ENCODE data around the gene FAM13A.
A peak's percentile ranks its signal among the peaks of the same experiment; 100 is the strongest.
"Not testable (repeated sequence)": the region's sequence is repeated elsewhere in the genome, so short reads cannot be mapped to it uniquely, and the experiment has no call there.

Gene FAM13A

DNA sequence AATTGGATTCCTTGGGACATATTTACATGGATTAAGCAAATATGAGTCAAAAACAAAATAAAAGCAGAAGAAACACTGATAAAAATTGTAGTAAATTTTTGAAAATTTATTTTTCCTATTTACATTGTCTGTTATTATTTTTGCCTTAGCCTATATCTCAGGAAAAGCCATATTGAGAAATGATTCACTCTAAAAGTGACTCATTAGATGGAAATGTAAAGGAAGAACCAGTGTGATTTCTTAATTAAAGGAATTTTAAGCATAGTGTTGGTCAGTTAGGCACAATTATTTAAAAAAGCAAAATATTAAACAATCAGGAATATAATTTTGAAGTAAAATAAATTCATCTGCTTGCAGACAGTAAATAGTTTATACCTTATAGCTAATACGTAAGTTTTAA, 191.9 kb downstream of the FAM13A start:
- intact Hi-C loops (cut with DNase I): no loop called here
- no peak for DNase-seq

DNA sequence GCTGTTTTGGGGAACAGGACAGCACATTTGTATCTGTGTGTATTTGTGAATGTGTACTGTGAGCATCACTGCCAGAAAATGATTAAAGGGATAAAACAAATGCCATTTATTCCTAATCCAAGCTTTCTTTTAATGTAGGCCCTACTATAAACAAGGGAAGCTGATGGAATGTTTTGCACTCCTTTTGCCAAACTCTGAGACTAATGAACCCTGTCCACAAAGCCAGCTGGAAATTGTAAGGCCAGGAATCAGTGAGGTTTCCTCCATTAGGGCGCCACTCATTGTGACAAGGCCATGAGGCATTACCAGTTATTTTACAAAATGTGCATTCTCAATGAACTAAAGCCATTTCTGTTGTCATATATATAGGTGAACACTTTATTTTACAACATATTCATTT, 196.4 kb downstream of the FAM13A start:
- DNase-seq: no peak

DNA sequence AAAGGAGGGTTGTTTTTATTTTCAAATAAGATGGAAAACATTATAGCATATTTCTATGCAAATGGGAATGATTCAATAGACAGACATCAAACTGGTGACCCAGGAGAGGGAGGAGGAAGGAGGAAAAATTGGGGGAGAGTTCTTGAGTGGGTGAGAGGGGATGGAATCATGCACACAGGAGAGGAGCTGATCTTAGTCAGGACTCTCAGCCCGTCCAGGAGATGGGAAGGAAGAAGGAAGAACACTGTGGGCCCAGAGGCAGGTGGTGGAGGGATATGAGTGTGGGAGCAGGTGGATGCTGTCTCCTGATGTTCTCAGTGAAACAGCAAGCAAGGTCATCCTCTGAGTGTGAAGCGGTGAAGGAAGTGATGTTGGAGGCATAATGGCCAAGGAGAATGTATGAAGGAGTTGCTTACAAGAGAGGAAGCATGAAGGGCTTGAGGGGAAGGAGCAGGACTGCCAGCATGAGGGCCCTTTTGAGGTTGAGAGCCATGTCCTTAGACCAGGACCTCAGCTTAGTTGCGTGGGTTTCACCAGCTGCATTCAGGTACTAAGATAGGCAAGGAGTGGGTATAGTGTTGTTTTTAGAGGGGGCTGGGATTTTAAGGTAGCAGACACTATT, 197.7 kb downstream of the FAM13A start:
- DNase-seq: no peak
- intact Hi-C loops (cut with DNase I): no loop called here

More for the DNA sequence above, 196.4 kb downstream of the FAM13A start:
- intact Hi-C loops (cut with DNase I): no loop called here

DNA sequence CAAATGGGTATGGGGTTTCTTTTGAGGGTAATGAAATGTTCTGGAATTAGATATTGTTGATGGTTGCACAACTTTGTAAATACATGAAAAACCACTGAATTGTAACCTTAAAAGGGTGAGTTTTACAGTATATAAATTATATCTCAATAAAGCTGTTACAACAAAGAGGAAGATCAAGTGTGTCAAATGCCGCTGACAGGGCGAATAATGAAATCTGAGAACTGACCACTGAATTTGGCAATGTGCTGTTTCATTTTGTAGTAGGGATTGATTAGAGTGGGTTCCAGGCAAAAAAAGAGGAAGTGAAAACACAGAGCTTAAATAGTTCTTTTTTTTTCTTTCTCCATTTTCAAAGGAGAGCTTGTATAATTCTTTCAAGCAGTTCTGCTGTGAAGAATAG, 198.2 kb downstream of the FAM13A start:
- no peak for DNase-seq
- intact Hi-C loops (cut with DNase I): no loop called here

DNA sequence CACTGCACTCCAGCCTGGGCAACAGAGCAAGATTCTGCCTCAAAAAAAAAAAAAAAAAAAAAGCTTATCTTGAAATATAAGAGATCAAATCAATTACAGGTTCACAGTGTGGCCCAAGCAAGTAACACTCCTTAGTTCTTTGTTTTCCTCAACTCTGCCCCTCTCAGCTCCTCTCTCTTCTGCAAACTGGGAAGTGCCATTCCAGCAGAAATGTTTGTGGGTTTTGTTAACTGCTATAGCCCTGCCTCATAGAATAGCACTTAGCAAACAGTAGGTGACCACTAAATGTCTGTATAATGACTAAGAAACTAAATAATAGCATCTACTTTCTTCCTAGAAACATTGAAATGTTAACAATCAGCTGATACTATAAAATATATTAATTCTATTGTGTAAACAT, 199.4 kb downstream of the FAM13A start:
- DNase-seq: no peak
- intact Hi-C loops (cut with DNase I): no loop called here

DNA sequence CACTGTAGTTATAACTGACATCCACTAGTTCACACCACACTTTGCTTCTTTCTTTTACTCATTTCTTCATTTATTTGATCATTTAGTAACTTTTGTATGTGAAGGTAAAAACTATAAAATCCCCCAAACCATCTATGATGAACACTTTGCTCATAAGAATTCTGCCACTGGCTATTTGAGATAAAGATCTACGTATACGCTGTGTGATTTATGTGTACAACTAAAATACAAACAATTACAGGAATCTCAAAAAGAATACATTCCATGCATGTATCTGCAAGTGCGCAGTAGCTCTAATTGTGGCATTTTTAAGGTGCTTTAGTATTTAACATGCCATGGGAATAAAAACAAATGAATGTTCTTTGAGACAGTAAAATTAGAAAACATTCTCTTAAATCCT, 202.5 kb downstream of the FAM13A start:
- intact Hi-C loops (cut with DNase I): no loop called here
- no peak for DNase-seq

DNA sequence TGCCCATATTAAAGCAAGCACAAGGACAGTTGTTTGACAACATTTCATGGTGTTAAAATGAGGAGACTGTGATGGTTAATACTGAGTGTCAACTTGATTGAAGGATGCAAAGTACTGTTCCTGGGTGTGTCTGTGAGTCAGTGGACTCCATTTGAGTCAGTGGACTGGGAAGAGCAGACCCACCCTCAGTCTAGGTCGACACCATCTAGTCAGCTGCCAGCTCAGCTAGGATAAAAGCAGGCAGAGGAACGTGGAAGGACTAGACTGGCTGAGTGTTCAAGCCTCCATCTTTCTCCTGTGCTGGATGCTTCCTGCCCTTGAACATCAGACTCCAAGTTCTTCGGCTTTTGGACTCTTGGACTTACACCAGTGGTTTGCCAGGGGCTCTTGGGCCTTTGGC, 203.4 kb downstream of the FAM13A start:
- intact Hi-C loops (cut with DNase I); DNase-seq: not testable (repeated sequence)

DNA sequence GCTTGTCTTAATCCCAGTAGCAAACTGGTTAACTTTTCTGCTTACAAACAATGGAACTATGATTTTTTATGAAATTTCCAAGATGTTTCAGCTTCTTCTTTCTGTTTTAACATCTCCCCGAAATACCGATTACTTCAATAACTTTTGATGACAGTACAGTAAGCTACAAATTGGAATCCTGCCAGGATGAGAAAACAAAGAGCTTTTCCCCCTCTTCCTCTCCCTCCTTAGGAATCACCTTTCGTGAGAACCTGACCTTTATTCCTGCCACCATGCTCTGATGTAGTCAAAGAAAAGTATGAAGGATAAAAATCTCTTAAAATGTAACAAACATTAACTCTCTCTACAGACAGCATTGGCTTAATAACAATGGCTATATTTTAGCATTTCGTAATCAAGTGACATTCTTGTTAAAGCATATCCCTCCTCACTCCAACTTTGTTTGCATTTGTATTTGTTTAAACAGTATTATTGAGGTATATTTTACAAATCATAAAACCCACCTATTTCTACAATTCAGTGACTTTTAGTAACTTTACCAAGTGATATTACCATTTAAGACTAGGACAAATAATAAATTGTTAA, 210.7 kb downstream of the FAM13A start:
- intact Hi-C loops (cut with DNase I): no loop called here
- no peak for DNase-seq

DNA sequence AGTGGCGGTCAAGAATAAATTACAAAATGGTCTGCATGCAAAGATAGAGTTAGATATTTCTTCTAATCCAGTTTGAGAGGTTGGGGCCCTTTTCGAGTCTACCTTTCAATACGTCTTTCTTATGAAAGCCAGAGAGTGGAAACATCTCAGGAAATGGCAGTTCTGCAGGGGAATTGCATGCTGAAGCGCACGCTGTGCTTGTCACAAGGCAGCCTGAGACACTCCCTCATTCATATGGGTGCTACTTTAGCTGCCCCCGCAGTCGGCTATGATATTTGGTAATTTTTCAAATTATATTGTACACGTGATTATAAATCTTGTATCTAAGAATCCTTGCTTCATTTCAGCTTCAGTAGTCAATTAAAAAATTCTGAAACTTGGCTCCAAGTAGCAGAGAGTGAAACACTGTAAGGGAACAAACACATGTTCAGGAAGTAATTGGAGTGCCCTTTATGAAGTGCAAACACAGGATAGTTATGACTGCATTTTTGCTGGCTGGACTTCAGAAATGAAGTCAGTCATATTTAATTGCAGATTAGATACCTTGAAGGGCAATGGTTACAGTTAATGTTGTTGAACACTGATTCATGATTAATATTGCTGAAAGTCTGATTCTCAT, 213.8 kb downstream of the FAM13A start:
- intact Hi-C loops (cut with DNase I): no loop called here
- no peak for DNase-seq

DNA sequence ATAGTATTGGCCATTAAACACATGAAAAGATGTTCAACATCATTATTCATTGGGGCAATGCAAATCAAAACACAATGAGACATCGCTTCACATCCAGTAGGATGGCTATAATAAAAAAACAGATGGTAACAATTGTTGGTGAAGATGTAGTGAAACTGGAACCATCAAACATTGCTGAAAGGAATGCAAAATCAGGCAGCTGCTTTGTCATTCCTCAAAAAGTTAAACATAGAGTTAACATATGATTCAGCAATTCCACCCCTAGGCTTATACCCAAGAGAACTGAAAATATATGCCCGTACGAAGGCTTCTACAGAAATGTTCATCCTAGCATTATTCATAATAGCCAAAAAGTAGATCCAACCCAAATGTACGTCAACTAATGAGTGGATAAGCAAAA, 215.3 kb downstream of the FAM13A start:
- no peak for DNase-seq
- intact Hi-C loops (cut with DNase I): no loop called here

DNA sequence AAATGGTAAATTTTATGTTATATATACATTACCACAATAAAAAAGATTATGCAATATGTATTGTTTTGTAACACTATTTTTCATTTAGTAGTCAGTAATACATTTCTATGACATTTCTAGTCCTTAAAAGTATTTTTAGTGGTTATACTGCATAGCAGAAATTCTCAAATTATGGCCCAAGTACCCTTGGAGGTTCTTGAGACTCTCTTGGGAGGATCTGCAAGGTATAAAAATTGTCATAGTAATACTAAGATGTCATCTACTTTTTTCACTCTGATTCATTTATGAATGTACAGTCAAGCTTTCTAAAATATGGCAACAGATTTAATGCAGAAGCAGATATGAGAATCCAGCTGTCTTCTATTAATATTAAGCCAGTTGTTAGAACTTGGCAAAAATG, 220.8 kb downstream of the FAM13A start:
- no peak for DNase-seq

DNA sequence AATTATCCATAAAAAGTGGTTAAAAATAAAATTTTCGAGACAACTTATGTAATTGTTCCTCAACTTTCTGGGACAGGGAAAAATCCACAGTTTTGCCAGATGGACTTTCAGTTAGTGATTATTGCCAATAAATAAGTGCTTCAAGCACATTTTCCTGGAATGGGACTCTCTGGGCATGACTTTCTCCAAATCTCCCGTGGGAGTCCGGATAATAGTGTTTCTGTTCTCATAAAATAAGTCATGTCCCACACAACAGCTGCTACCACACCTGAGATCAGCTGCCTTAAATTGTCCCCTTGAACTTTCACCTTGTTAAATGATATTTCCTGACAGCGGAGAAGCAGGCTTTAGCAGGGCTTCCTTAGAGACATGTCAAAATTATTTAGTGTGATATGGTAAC, 226.0 kb downstream of the FAM13A start:
- DNase-seq: no peak
- intact Hi-C loops (cut with DNase I): no loop called here

More for the DNA sequence above, 220.8 kb downstream of the FAM13A start:
- intact Hi-C loops (cut with DNase I): no loop called here

DNA sequence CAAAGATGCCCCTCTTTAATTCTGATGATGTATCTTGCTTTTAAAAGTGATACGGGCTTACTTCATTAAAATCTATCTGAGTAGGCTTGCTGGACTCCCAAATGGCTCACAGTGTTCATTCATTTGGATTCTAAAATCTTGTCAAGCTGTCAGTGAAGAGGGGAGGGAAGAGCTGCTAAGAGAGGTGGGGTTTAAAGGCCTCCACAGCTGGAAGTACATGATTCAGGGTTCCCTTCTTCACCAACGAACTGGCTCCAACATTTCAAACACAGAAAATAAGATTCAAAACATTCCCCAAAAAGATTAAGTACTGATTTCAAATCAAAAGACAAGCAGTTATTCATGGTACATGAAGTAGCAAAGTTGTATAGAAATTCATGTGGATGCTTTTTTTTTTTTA, 226.4 kb downstream of the FAM13A start:
- DNase-seq: no peak
- intact Hi-C loops (cut with DNase I): no loop called here

DNA sequence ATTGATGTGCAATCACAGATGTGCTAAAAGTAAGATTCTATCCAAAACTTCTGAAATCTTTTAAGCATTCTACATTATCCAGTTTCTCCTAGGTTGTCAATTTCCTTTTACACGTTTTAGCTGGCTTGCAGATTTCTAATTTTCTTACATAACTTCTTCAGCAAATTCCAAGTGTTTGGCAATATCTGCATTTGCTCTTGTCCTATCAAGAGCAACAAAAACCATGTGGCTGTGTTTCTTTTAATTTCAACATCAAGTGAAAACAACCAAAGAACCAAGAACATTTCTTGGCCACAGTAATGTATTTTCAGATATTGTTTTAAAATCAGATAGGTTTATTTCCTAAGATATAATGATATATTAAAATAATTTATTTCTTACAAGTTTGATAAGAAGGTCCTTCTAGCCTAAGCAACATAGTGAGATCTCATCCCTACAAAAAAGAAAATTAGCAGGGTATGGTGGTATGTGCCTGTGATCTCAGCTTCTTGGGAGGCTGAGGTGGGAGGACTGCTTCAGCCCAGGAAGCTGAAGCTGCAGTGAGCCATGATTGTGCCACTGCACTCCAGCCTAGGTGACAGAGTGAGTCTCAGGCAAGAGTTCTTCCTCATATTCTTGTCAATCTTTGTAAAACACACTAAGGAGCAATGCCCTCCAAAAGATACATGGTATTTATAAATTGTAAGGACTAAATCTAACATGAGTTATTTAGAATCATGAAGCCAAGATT, 228.0 kb downstream of the FAM13A start:
- intact Hi-C loops (cut with DNase I): no loop called here
- DNase-seq: no peak

DNA sequence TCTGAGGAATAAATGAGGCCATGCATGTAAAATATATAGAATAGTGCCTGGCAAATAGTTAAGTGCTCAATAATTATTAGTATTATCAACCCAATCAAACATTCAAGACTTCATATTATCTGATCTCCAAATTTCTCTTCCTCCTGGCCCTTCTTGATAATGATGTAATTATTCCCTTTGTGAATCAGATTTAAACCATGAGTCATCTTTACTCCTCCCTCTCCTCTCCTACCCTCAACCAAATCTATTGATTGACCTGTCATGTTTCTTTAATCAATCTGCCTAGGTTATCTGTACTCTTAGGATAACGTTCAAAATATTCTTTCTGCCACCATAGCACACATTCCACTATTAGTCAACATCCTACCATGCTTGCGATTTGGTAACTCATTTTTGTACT, 229.5 kb downstream of the FAM13A start:
- intact Hi-C loops (cut with DNase I): no loop called here
- DNase-seq: no peak

DNA sequence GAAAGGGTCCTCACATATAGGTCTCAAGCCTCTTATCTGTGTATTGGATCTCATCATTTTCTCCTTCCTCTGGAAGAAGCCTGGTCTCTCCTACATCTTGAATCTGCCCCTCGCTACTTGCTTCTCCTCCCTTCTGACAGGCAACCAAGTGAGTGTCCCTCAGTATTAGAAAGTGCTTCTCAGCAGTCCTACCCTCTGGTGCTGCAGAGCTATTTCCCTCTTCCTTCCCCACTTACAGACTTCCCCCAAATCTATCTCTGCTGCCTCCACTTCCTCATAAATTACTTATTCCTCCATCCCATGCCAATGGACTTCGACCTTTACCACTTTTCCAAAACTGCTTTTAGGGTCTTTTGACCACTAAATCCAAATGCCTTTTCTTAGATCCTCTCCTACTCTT, 230.2 kb downstream of the FAM13A start:
- DNase-seq: no peak
- intact Hi-C loops (cut with DNase I): no loop called here

DNA sequence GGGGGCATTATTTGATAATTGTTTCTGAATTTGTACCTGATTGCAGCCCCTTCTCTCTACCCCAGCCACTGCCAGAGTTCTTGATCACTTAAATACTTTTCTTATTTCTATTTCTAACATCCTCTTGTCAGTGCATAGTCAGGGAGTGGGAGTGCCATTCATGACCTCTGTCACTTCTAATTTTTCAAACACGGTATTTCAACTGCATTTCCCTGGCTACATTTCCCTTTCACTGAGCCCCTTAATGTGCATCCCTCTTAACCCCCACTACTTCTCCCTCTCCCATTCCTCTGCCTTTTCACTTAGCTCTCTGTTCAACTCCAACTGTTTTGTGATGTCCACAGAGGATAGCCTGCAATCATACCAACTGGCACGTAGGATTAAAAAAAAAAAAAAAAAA, 231.1 kb downstream of the FAM13A start:
- intact Hi-C loops (cut with DNase I): no loop called here
- DNase-seq: no peak

DNA sequence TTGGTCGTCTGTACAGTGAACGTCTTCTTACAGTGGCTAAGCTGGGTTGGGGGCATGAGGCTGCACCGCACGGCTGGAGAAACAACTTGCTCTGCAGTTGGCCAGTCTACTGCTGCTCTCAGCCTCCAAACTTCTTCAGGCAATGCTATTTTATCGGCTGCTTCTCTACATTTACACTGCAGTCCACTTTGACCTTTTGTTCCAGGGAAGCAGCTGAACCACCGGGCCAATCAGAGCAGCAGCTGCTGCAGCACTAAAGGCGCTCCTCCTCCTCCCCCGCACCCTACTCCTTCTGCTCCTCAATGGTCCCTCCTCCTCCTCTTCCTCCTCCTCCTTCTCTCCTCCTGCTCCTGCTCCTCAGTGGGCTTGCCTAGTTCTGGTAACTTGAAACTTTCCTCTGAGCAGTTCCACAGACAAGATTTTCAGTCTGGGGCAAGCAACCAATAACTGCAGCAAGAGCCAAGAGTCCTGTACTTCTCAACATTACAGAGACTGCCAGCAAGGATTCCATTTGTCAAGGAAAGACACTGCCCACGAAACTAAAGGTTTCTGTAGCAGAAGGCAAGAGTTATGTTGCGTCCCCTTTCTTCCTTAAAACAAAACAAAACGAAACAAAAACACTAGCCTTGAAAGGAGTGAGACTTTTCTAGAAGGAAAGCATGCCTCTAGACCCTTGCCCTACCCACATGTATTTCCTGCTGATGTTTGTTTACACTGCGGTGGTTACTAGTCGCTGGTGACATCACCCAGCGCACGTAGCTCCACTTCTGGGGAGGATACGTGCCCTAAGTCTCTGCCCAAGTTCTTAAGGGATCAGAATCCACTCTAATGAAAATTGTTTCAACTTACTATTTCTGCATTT, 233.7 kb downstream of the FAM13A start:
- intact Hi-C loops (cut with DNase I): loop anchor here (2.0 kb wide), 1 partner anchor 288 kb away; the partner anchor contains the start of gene TIGD2
- peak; percentile 65 to 96 (median 75) for DNase-seq

DNA sequence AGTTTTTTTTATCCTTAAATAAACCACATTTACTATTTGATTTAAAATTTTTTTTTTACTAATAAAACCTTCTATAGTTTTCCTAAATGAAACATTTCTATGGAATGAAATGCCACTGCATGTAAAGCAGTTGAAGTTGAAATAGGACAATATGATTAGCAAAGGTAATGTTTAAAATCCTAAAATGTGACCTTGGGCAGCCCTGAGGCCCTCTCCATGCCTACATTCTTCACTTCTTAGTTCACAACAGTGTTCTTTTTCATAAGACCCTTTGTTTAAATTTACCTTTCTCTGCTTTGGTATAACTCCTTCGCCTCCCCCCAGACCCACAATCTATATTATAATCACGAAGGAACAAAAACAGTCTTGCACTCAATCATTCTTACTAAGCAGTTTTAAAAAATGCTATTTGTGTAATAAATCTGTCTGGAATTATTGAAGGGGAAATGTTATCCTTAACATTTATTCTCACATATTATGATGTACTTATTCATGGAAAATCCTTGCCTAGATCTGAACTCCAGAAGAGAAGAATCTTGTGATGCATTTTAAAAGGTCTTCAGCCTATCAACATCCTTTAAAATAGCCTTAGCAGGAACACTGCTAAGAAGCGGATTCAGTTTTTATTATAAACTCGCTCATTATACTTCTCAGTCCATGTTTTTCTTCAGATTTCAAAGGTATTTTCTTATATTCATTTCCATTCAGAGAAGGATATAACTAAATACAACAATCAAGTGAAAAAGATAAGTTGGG, 234.8 kb downstream of the FAM13A start:
- intact Hi-C loops (cut with DNase I): loop anchor here (2.0 kb wide), 1 partner anchor 289 kb away; the partner anchor contains the start of gene TIGD2
- DNase-seq: no peak

DNA sequence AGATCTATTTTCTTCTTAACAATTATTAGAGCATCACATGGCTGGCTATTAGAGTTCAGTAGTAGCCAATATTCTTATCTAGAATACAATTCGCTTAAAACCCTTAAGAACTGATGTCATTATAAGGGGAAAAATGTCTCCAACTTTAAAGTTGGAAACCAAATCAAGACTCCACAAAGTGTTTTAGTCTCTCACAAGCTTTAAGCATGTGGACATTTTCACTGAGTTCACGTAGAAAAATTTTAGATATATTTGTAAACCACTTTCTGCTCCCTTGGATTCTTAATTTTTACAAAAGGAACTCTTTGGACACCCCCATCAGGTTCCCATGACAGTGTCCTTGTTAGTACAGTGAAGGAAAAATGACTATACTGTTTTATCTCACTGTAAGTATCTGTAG, 235.5 kb downstream of the FAM13A start:
- intact Hi-C loops (cut with DNase I): no loop called here
- DNase-seq: no peak

Data from posterior cingulate gyrus (tissue), 11 donors.